ENCODE measurements around the gene PRELID2.

PRELID2 gene

GRCh38 chr5:145750199-145750598 is 84.9 kb downstream of the PRELID2 start:
- H2BK15ac ChIP-seq (ENCODE audit: low read length): no peak overlapping the region
- H3K27me3 ChIP-seq (ENCODE audit: control insufficient read depth in 3 of 3, insufficient read depth in 3 of 3, low read depth in 1 of 3, low read length in 3 of 3): no peaks in the 10 kb centered on the region
- H3K79me1 ChIP-seq (ENCODE audit: low read depth, low read length): no peaks in the 10 kb centered on the region
- no peak overlapping the region for H3K14ac ChIP-seq (ENCODE audit: low read length)
- H3K27ac ChIP-seq (replicated peaks; ENCODE audit: low read length): no peak overlapping the region
- H2BK5ac ChIP-seq (ENCODE audit: low read length): no peak overlapping the region
- no peak overlapping the region for H3K4me3 ChIP-seq (ENCODE audit: low read length in 2 of 2)
- no peak overlapping the region for H2AFZ ChIP-seq (ENCODE audit: low read length)
- no peak overlapping the region for H4K8ac ChIP-seq (ENCODE audit: low read depth, low read length)
- H3K23ac ChIP-seq (ENCODE audit: low read depth, low read length, poor library complexity): no peak overlapping the region
- no peak overlapping the region for H2BK12ac ChIP-seq (ENCODE audit: low read length)
- H3K9ac ChIP-seq (ENCODE audit: low read depth, low read length, poor library complexity): no peak overlapping the region
- H2AK5ac ChIP-seq (ENCODE audit: low read depth, low read length): no peak overlapping the region
- peaks cover 0 to 8% of the 10 kb centered on the region in 2 donors for H3K4me1 ChIP-seq (ENCODE audit: control insufficient read depth in 2 of 2, insufficient read depth in 1 of 2, low read depth in 1 of 2, low read length in 2 of 2)
- H3K4ac ChIP-seq (ENCODE audit: low read length): no peak overlapping the region
- no peak overlapping the region for H3K4me2 ChIP-seq (ENCODE audit: insufficient read depth, low read length, poor library complexity, severe bottlenecking)
- no peak overlapping the region for H3K18ac ChIP-seq (ENCODE audit: low read length)
- H4K91ac ChIP-seq (ENCODE audit: low read depth, low read length, poor library complexity): no peak overlapping the region
- no peaks in the 10 kb centered on the region for H3K36me3 ChIP-seq (replicated peaks in 1 of 2; ENCODE audit: control insufficient read depth in 2 of 2, insufficient read depth in 2 of 2, low read length in 2 of 2)
- H3K9me3 ChIP-seq (replicated peaks in 1 of 2; ENCODE audit: control insufficient read depth in 2 of 2, insufficient read depth in 1 of 2, low read depth in 1 of 2, low read length in 2 of 2): no peaks in the 10 kb centered on the region
- DNase-seq (ENCODE audit: low spot score): no peak
- no peak overlapping the region for H2BK120ac ChIP-seq (ENCODE audit: low read depth, low read length)

- no peak overlapping the region for H3K23ac ChIP-seq (ENCODE audit: low read depth, low read length, poor library complexity)
- H2BK120ac ChIP-seq (ENCODE audit: low read depth, low read length): no peak overlapping the region
- H3K27me3 ChIP-seq (ENCODE audit: control insufficient read depth in 3 of 3, insufficient read depth in 3 of 3, low read depth in 1 of 3, low read length in 3 of 3): no peaks in the 10 kb centered on the region
- no peak overlapping the region for H3K4ac ChIP-seq (ENCODE audit: low read length)
- no peak overlapping the region for H2BK12ac ChIP-seq (ENCODE audit: low read length)
- H3K9ac ChIP-seq (ENCODE audit: low read depth, low read length, poor library complexity): no peak overlapping the region
- H3K4me1 ChIP-seq (ENCODE audit: control insufficient read depth in 2 of 2, insufficient read depth in 1 of 2, low read depth in 1 of 2, low read length in 2 of 2): no peaks in the 10 kb centered on the region
- no peaks in the 10 kb centered on the region for H3K36me3 ChIP-seq (replicated peaks in 1 of 2; ENCODE audit: control insufficient read depth in 2 of 2, insufficient read depth in 2 of 2, low read length in 2 of 2)
- no peak overlapping the region for H2AFZ ChIP-seq (ENCODE audit: low read length)
- H2AK5ac ChIP-seq (ENCODE audit: low read depth, low read length): no peak overlapping the region
- H3K27ac ChIP-seq (replicated peaks; ENCODE audit: low read length): no peak overlapping the region
- no peak overlapping the region for H4K8ac ChIP-seq (ENCODE audit: low read depth, low read length)
- H3K4me3 ChIP-seq (ENCODE audit: low read length in 2 of 2): no peak overlapping the region
- DNase-seq (ENCODE audit: low spot score): no peak
- no peak overlapping the region for H3K14ac ChIP-seq (ENCODE audit: low read length)
- no peaks in the 10 kb centered on the region for H3K79me1 ChIP-seq (ENCODE audit: low read depth, low read length)
- H2BK15ac ChIP-seq (ENCODE audit: low read length): no peak overlapping the region
- no CpG with 5 or more reads among the region's 14 CpGs for WGBS, 2 donors (ENCODE audit: extremely low coverage in 2 of 2, insufficient read length in 2 of 2, insufficient replicate concordance in 1 of 2)
- H3K9me3 ChIP-seq (replicated peaks in 1 of 2; ENCODE audit: control insufficient read depth in 2 of 2, insufficient read depth in 1 of 2, low read depth in 1 of 2, low read length in 2 of 2): no peaks in the 10 kb centered on the region
- no peak overlapping the region for H2BK5ac ChIP-seq (ENCODE audit: low read length)
- H3K4me2 ChIP-seq (ENCODE audit: insufficient read depth, low read length, poor library complexity, severe bottlenecking): no peak overlapping the region
- H3K18ac ChIP-seq (ENCODE audit: low read length): no peak overlapping the region
- no peak overlapping the region for H4K91ac ChIP-seq (ENCODE audit: low read depth, low read length, poor library complexity)
Measured at GRCh38 chr5:145743396-145744061, 91.6 kb downstream of the PRELID2 start.

- no peak overlapping the region for H3K14ac ChIP-seq (ENCODE audit: low read length)
- no peaks in the 10 kb centered on the region for H3K79me1 ChIP-seq (ENCODE audit: low read depth, low read length)
- H3K27ac ChIP-seq (replicated peaks; ENCODE audit: low read length): no peak overlapping the region
- no peak overlapping the region for H3K4ac ChIP-seq (ENCODE audit: low read length)
- no peak overlapping the region for H3K23ac ChIP-seq (ENCODE audit: low read depth, low read length, poor library complexity)
- no peak overlapping the region for H2BK15ac ChIP-seq (ENCODE audit: low read length)
- no peak overlapping the region for H3K4me3 ChIP-seq (ENCODE audit: low read length in 2 of 2)
- no peaks in the 10 kb centered on the region for H3K27me3 ChIP-seq (ENCODE audit: control insufficient read depth in 3 of 3, insufficient read depth in 3 of 3, low read depth in 1 of 3, low read length in 3 of 3)
- H4K8ac ChIP-seq (ENCODE audit: low read depth, low read length): no peak overlapping the region
- DNase-seq (ENCODE audit: low spot score): no peak
- no peak overlapping the region for H3K9ac ChIP-seq (ENCODE audit: low read depth, low read length, poor library complexity)
- no peak overlapping the region for H4K91ac ChIP-seq (ENCODE audit: low read depth, low read length, poor library complexity)
- no peak overlapping the region for H2AFZ ChIP-seq (ENCODE audit: low read length)
- no peak overlapping the region for H3K18ac ChIP-seq (ENCODE audit: low read length)
- no peaks in the 10 kb centered on the region for H3K9me3 ChIP-seq (replicated peaks in 1 of 2; ENCODE audit: control insufficient read depth in 2 of 2, insufficient read depth in 1 of 2, low read depth in 1 of 2, low read length in 2 of 2)
- H2BK5ac ChIP-seq (ENCODE audit: low read length): no peak overlapping the region
- no peak overlapping the region for H2AK5ac ChIP-seq (ENCODE audit: low read depth, low read length)
- no peak overlapping the region for H3K4me2 ChIP-seq (ENCODE audit: insufficient read depth, low read length, poor library complexity, severe bottlenecking)
- no peaks in the 10 kb centered on the region for H3K36me3 ChIP-seq (replicated peaks in 1 of 2; ENCODE audit: control insufficient read depth in 2 of 2, insufficient read depth in 2 of 2, low read length in 2 of 2)
- H2BK120ac ChIP-seq (ENCODE audit: low read depth, low read length): no peak overlapping the region
- no peaks in the 10 kb centered on the region for H3K4me1 ChIP-seq (ENCODE audit: control insufficient read depth in 2 of 2, insufficient read depth in 1 of 2, low read depth in 1 of 2, low read length in 2 of 2)
- H2BK12ac ChIP-seq (ENCODE audit: low read length): no peak overlapping the region
Measured at GRCh38 chr5:145739843-145740242, 95.3 kb downstream of the PRELID2 start.

- H3K27ac ChIP-seq (replicated peaks; ENCODE audit: low read length): no peak overlapping the region
- H2BK5ac ChIP-seq (ENCODE audit: low read length): no peak overlapping the region
- DNase-seq (ENCODE audit: low spot score): no peak
- no peak overlapping the region for H2AFZ ChIP-seq (ENCODE audit: low read length)
- H3K23ac ChIP-seq (ENCODE audit: low read depth, low read length, poor library complexity): no peak overlapping the region
- H4K8ac ChIP-seq (ENCODE audit: low read depth, low read length): no peak overlapping the region
- H3K9ac ChIP-seq (ENCODE audit: low read depth, low read length, poor library complexity): no peak overlapping the region
- no peak overlapping the region for H3K4me3 ChIP-seq (ENCODE audit: low read length in 2 of 2)
- H3K4ac ChIP-seq (ENCODE audit: low read length): no peak overlapping the region
- H3K36me3 ChIP-seq (replicated peaks in 1 of 2; ENCODE audit: control insufficient read depth in 2 of 2, insufficient read depth in 2 of 2, low read length in 2 of 2): no peaks in the 10 kb centered on the region
- H2BK12ac ChIP-seq (ENCODE audit: low read length): no peak overlapping the region
- no peak overlapping the region for H4K91ac ChIP-seq (ENCODE audit: low read depth, low read length, poor library complexity)
- H3K27me3 ChIP-seq (ENCODE audit: control insufficient read depth in 3 of 3, insufficient read depth in 3 of 3, low read depth in 1 of 3, low read length in 3 of 3): no peaks in the 10 kb centered on the region
- no peak overlapping the region for H3K14ac ChIP-seq (ENCODE audit: low read length)
- no peaks in the 10 kb centered on the region for H3K9me3 ChIP-seq (replicated peaks in 1 of 2; ENCODE audit: control insufficient read depth in 2 of 2, insufficient read depth in 1 of 2, low read depth in 1 of 2, low read length in 2 of 2)
- no peaks in the 10 kb centered on the region for H3K4me1 ChIP-seq (ENCODE audit: control insufficient read depth in 2 of 2, insufficient read depth in 1 of 2, low read depth in 1 of 2, low read length in 2 of 2)
- H2BK120ac ChIP-seq (ENCODE audit: low read depth, low read length): no peak overlapping the region
- H3K18ac ChIP-seq (ENCODE audit: low read length): no peak overlapping the region
- no peak overlapping the region for H2BK15ac ChIP-seq (ENCODE audit: low read length)
- H2AK5ac ChIP-seq (ENCODE audit: low read depth, low read length): no peak overlapping the region
- H3K4me2 ChIP-seq (ENCODE audit: insufficient read depth, low read length, poor library complexity, severe bottlenecking): no peak overlapping the region
- H3K79me1 ChIP-seq (ENCODE audit: low read depth, low read length): no peaks in the 10 kb centered on the region
Measured at GRCh38 chr5:145738227-145738626, 96.9 kb downstream of the PRELID2 start.
